A204.1 (cell line): ENCODE results near the gene GJB5.
"Not testable (repeated sequence)": the region's sequence is repeated elsewhere in the genome, so short reads cannot be mapped to it uniquely, and the experiment has no call there.

Experiments used
- FAIRE-seq: peaks from 2 replicates; lab custom pipeline; 2012; peaks lifted over from hg19 to GRCh38; lab: Jason Lieb, UNC

The GJB5 gene

GRCh38 chr1:34754964-34755637, at the start of gene GJB5:
TSS of gene GJB5 (plus strand) at chr1:34755047. CDS start at chr1:34757331, 2,284 bp downstream.
- FAIRE-seq, result no peak

- no peak for FAIRE-seq
These were observed 49.8 kb upstream of the GJB5 start for GRCh38 chr1:34705077-34705476.

GRCh38 chr1:34708106-34708505, 46.7 kb upstream of the GJB5 start:
- FAIRE-seq, result no peak

- FAIRE-seq, result no peak
These were observed 45.3 kb upstream of the GJB5 start for GRCh38 chr1:34709547-34709946.

GRCh38 chr1:34710812-34711211, 44.0 kb upstream of the GJB5 start:
- FAIRE-seq, result no peak

GRCh38 chr1:34711485-34711884, 43.4 kb upstream of the GJB5 start:
- FAIRE-seq, result no peak

- FAIRE-seq, result no peak
These were observed 42.7 kb upstream of the GJB5 start for GRCh38 chr1:34712007-34712688.

GRCh38 chr1:34713443-34713842, 41.4 kb upstream of the GJB5 start:
- no peak for FAIRE-seq

- FAIRE-seq, result no peak
These were observed 40.5 kb upstream of the GJB5 start for GRCh38 chr1:34714386-34714785.

GRCh38 chr1:34715139-34715538, 39.7 kb upstream of the GJB5 start:
- FAIRE-seq, result no peak

GRCh38 chr1:34721241-34721640, 33.6 kb upstream of the GJB5 start:
- no peak for FAIRE-seq

- no peak for FAIRE-seq
These were observed 33.0 kb upstream of the GJB5 start for GRCh38 chr1:34721646-34722355.

GRCh38 chr1:34726861-34727260, 28.0 kb upstream of the GJB5 start:
- FAIRE-seq, result no peak

GRCh38 chr1:34730485-34730884, 24.4 kb upstream of the GJB5 start:
- no peak for FAIRE-seq

GRCh38 chr1:34732831-34733230, 22.0 kb upstream of the GJB5 start:
- not testable (repeated sequence) for FAIRE-seq

GRCh38 chr1:34736692-34737091, 18.2 kb upstream of the GJB5 start:
- FAIRE-seq, result no peak

- FAIRE-seq, result not testable (repeated sequence)
These were observed 17.6 kb upstream of the GJB5 start for GRCh38 chr1:34737236-34737635.

- FAIRE-seq, result no peak
These were observed 15.2 kb upstream of the GJB5 start for GRCh38 chr1:34739613-34740012.

GRCh38 chr1:34740161-34740868, 14.5 kb upstream of the GJB5 start:
- no peak for FAIRE-seq

GRCh38 chr1:34742667-34743270, 12.1 kb upstream of the GJB5 start:
- no peak for FAIRE-seq

- FAIRE-seq, result no peak
These were observed 11.1 kb upstream of the GJB5 start for GRCh38 chr1:34743775-34744174.

- no peak for FAIRE-seq
These were observed 10.0 kb upstream of the GJB5 start for GRCh38 chr1:34744851-34745250.
